GM21529 (cell line): ENCODE measurements around the gene P2RY2.
"Not testable (repeated sequence)": the region's sequence is repeated elsewhere in the genome, so short reads cannot be mapped to it uniquely, and the experiment has no call there.

Experiments
- ATAC-seq: cut with Tn5 transposase; IDR thresholded peaks from one replicate; pipeline ENCODE4 v1.9.1; 2021; ENCODE audit not compliant: unreplicated experiment

The P2RY2 gene

GRCh38 chr11:73226297-73227006 is 8.4 kb downstream of the P2RY2 start:
- ATAC-seq, result no peak

DNA sequence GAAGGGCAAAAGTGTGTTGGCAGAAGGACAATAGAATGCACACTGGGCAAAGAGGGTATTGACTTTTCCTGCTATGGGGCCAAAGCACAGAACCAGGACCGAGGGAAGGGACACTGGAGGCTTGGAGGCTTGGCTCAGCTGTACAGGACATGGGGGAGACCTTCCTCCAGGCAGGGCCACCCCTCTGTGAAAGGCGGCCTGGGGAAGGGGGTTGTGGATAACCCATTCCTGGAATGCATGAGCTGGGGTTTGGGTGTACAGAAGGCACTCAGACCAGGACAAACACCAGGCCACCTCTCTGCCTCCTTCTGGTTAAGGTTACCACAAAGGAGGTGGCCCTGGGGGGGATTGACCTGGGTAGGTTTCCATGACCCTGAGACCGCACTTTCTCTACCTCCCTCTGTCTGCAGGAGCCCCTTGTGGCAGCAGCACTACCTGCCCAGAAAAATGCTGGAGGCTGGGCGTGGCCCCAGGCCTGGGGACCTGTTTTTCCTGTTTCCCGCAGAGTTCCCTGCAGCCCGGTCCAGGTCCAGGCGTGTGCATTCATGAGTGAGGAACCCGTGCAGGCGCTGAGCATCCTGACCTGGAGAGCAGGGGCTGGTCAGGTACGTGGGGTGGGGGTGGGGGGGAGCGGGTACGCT is 9.6 kb downstream of the P2RY2 start:
- no peak for ATAC-seq

- no peak for ATAC-seq
These were observed 10.4 kb downstream of the P2RY2 start for GRCh38 chr11:73228268-73229134.

DNA sequence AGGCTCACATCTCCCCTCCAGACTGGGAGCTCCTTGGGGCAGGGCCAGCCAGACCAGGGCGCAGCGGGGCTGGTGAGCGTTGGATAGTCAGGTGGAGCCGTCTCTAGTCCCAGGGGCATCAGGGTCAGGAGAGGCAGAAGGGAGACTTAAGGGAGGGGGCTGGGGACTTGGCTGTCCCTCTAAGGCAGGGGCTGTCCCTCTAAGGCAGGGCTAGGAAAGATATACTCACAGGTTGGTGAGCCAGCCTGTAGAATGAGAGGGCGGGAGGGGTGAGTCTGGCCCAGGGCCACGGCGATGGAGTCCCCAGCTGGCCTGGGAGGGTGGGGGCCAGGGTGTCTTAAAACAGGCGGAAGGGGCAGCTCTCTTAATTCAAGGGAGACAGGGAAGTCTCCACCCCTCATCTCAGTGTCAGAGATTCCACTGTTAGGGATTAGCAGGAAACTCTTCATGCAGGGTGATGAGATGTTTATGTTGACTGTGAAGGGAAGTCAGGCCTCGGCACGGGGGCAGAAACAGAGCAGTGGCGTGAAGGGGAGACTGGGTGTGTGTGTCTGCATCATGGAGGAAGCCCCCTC is 11.3 kb downstream of the P2RY2 start:
- no peak for ATAC-seq

DNA sequence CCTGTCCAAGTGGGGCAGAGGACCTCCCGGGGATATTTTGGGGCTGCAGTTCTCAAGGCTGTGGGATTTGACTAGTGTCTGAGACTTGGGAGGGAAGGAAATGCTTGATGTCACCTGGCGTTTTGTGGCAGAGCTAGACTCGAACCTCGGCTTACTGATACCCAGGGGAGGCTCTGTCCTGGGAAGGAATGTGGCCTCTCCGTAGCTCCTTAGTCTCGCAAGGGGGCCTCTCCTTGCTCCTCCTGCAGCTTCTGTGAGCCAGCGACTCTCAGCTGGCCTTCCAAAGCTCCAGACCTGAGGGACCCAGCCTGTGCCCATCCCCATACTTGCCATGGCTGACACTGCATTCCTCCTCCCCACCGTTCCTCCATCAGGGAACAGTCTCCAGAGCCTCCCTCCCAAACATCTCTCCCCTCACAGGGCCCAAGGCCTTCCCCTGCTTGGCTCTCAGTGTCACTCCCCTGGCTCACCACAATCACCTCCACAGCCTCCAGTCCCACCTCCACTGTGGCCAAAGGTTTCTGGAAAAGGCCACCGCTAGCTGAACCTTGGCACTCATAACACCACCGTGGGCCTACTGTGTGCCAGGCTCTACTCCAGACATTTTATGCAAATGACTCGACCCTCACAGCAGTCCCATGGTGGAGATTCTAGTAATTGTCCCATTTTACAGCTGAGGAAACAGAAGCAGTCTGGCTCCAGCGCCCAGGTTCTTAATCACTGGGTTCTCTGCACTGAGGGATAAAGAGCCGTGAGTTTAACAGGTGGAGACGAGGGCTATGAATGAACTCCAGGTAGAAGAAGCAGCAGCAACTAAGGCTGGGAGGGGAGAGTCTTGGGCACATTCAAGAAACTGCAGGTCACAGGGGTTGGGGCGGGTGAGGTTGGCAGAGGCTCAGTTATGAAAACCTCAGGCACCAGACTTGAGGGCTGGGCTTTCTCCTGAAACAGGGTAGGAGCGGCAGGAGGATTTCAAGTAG is 12.1 kb downstream of the P2RY2 start:
- no peak for ATAC-seq

GRCh38 chr11:73230931-73231330 is 12.8 kb downstream of the P2RY2 start:
- no peak for ATAC-seq

GRCh38 chr11:73232487-73232886 is 14.4 kb downstream of the P2RY2 start:
- ATAC-seq, result not testable (repeated sequence)

DNA sequence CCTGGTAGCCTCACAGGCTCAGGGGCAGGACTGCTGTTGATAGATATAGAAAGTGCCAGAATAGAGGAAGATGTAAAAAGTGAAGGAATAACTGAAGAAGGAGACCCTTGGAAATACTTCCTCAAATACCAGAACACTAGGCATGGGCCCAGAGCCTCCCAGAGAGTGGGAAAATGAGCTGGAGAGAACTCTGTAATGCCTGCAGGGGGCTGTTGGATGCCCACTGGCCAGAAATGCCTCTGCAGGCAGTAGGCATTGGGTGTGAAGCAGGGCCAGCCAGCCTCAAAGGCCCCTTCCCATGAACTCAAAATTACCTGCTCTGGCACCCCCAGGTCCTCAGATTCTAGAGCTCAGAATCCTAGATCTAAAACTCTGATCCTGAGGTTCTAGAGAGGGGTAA is 15.1 kb downstream of the P2RY2 start:
- ATAC-seq, result no peak

DNA sequence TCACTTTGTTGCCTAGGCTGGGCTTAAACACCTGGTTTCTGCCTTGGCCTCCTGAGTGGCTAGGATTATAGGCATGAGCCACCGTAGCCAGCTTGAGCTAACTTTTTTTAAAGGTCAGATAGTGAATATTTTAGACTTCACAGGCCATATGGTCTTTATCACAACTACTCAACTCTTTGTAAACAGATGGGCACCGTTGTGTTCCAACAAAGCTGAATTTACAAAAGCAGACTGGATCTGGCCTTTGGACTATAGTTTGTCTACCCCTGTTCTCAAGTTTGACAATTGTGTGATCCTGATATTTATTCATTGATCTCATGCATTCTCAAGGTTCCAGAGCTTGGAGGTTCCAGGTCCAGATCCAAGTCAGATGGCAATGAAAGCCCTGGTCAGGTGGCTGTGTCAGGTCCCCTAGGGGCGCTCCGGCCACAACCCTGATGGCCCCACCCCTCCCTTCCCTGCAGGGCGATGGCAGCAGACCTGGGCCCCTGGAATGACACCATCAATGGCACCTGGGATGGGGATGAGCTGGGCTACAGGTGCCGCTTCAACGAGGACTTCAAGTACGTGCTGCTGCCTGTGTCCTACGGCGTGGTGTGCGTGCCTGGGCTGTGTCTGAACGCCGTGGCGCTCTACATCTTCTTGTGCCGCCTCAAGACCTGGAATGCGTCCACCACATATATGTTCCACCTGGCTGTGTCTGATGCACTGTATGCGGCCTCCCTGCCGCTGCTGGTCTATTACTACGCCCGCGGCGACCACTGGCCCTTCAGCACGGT is 15.8 kb downstream of the P2RY2 start:
- no peak for ATAC-seq

GRCh38 chr11:73234471-73235181 is 16.5 kb downstream of the P2RY2 start:
- no peak for ATAC-seq

DNA sequence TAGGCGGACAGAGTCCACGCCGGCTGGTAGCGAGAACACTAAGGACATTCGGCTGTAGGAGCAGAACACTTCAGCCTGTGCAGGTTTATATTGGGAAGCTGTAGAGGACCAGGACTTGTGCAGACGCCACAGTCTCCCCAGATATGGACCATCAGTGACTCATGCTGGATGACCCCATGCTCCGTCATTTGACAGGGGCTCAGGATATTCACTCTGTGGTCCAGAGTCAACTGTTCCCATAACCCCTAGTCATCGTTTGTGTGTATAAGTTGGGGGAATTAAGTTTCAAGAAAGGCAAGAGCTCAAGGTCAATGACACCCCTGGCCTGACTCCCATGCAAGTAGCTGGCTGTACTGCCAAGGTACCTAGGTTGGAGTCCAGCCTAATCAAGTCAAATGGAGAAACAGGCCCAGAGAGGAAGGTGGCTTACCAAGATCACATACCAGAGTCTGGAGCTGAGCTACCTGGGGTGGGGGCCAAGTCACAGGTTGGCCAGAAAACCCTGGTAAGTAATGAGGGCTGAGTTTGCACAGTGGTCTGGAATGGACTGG is 17.2 kb downstream of the P2RY2 start:
- no peak for ATAC-seq

- no peak for ATAC-seq
These were observed 18.2 kb downstream of the P2RY2 start for GRCh38 chr11:73236205-73236765.

- ATAC-seq, result no peak
These were observed 18.8 kb downstream of the P2RY2 start for GRCh38 chr11:73236854-73237253.

GRCh38 chr11:73237471-73238290 is 19.6 kb downstream of the P2RY2 start:
- no peak for ATAC-seq

DNA sequence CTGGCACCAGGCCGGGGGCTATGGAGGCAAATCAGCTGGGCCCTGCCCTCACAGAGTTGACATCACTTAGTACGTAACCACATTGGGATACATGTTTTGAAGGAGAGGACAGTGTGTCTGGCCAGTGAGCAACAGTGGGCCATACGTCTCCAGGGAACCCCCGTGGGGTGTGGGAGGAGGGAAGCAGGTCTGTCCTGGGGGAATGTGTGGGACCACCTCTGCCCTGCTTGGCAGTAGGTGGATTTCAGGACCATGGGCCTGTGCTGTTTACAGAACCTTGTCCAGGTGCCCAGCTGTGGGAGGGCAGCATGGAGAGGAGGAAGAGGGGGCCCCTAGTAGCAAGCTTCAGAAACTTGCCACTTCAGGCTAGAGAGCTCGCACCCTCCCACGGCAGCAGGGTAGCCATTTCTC is 21.0 kb downstream of the P2RY2 start:
- ATAC-seq, result no peak

GRCh38 chr11:73239571-73240189 is 21.6 kb downstream of the P2RY2 start:
- no peak for ATAC-seq

DNA sequence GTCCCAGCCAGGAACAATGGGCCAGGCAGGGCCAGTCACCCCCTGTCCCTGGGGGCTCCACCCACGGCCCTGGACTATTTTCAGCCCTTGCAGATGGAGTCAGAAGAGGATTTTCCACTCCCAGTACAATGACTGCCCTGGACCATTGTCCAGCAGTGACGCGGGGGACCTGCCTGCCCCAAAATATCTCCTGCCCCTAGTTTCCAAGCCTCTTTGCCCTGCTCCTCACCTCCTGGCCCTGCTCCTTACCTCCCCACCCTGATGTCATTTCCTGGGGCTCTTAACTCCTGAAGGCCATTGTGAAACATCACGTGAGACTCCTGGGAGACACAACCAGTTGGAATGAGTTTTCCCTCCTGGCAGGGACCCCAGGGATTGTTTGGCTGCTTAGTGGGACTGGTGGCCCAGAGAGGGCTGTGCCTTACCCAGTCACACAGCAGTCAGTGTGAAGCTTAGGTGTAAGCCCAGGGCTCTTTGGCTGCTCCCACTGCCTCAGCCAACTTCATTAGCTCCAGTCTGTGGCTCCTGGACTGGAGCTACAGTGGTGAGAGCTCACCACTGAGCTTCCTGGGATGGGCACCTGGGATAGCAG is 22.2 kb downstream of the P2RY2 start:
- no peak for ATAC-seq
